Measurements from ENCODE around the gene ZMYND15.

ZMYND15 gene

DNA sequence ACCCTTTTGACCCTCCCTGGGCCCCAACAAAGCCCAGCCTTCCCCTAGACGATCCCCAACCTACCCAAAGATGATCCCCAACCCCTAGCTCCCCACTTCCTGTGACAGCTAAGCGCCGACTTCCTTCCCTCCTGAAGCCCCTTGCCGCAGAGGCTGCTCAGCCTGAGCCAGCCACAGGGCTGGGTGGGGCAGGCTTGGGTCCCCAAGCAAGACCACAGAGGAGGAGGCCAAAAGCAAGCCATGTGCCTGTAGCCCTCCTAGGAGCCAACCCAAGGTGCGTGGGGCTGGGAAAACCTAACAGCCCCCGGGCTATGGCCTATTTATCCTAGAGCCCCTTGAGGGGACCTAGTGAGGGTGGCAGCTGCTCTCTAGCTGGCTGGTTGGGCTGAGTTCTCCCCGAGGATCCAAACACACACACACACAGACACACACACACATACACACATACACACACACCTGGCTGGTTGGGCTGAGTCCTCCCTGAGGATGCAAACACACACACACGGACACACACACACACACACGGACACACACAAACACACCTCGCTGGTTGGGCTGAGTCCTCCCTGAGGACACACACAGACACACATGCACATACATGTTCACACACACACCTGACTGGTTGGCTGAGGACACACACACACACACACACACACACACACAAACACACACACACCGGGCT is 24.4 kb upstream of the ZMYND15 start:
- no peak for DNase-seq (ENCODE audit: low read depth, low spot score)

DNA sequence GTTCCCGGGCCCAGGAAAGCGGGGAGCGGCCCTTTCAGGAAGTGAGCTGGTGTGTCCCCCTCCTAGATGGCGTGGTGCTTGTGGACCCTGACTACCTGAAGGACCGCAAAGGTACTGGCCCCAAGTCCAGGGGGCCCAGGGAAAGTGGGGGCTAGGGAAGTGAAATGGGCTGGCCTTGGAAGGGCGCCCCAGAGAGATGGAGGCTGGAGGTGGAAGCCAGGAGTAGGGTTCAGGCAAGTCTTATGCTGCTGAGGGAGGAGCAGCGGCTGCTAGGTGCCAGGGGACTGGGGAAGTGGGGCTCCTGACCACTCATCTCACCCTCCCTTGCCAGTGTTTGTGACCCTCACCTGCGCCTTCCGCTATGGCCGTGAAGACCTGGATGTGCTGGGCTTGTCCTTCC is 23.6 kb upstream of the ZMYND15 start:
- no peak for DNase-seq (ENCODE audit: low read depth, low spot score)

DNA sequence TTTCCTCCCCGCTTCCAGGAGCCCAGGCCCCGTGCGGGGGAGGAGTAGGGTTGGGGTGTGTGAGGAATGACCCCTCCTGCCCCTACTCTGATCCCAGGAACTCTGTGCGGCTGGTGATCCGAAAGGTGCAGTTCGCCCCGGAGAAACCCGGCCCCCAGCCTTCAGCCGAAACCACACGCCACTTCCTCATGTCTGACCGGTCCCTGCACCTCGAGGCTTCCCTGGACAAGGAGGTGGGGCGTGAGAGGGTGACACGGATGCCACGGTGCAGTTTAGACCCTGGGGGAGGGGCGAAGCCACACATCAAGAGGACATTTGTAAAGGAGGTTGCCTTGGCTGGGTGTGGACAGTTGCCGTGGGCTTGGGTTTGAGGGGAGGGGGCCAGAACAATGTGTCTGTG is 21.8 kb upstream of the ZMYND15 start:
- DNase-seq (ENCODE audit: low read depth, low spot score), result no peak

DNA sequence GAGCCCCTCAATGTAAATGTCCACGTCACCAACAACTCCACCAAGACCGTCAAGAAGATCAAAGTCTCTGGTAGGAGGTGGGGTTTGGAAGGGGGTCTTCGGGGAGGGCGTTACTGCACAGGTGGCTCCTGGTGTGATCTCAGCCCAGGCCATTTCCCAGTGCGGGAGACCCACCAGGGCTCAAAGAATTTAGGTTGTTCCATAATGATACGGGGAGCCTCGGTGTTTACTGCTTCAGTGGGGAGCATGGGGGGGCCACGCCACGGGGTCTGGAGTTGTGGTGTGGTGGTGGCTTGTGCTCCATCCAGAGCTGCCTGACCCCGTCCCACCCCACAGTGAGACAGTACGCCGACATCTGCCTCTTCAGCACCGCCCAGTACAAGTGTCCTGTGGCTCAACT is 21.4 kb upstream of the ZMYND15 start:
- no peak for DNase-seq (ENCODE audit: low read depth, low spot score)

DNA sequence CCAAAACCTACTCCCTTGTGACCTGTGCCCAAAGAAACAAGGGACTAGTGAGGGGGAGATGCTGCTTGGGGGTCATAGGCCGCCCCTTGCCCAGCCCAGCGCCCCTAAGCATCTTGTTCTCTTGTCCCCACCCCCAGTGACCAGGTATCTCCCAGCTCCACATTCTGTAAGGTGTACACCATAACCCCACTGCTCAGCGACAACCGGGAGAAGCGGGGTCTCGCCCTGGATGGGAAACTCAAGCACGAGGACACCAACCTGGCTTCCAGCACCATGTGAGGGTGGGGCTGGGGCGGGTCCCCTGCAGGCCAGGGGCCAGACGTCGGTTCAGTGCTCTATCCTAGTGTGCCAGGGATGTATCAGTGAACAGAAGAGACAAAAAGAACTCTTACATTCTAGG is 20.5 kb upstream of the ZMYND15 start:
- DNase-seq (ENCODE audit: low read depth, low spot score), result no peak

DNA sequence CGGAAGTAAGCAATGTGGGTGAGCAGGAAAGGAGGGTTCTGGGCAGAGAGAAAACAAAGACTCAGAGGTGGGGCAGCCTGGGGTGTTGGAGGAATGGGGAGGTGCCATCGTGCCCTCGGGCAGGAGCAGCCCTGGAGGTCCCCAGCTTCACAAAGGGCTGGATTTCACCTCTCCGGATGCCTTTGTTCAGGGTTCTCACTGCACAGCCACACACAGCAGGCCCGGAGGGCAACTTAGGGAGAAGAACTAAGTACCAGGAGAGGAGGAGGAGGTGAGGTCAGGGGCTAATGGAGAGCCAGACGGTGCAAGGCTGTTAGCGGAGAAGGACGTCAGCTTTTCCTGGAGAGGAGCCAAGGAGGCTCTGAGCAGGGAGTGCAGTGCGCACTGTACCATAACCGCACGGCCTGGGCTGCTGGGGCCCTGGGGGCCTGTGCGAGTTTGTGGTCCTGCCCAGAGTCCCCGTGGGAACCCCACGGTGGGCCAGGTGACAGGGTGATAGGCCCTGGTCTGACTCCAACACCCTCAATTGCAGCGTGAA is 19.9 kb upstream of the ZMYND15 start:
- no peak for DNase-seq (ENCODE audit: low read depth, low spot score)

DNA sequence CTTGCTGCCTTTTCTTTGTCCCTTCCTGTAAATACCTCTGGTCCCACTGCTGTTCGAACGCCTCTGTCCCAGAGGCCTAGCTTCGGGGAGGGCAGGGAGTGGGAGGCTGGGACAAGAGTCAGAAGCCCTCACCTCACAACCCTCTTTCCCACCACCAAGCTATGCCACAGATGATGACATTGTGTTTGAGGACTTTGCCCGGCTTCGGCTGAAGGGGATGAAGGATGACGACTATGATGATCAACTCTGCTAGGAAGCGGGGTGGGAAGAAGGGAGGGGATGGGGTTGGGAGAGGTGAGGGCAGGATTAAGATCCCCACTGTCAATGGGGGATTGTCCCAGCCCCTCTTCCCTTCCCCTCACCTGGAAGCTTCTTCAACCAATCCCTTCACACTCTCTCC is 18.8 kb upstream of the ZMYND15 start:
- no peak for DNase-seq (ENCODE audit: low read depth, low spot score)

DNA sequence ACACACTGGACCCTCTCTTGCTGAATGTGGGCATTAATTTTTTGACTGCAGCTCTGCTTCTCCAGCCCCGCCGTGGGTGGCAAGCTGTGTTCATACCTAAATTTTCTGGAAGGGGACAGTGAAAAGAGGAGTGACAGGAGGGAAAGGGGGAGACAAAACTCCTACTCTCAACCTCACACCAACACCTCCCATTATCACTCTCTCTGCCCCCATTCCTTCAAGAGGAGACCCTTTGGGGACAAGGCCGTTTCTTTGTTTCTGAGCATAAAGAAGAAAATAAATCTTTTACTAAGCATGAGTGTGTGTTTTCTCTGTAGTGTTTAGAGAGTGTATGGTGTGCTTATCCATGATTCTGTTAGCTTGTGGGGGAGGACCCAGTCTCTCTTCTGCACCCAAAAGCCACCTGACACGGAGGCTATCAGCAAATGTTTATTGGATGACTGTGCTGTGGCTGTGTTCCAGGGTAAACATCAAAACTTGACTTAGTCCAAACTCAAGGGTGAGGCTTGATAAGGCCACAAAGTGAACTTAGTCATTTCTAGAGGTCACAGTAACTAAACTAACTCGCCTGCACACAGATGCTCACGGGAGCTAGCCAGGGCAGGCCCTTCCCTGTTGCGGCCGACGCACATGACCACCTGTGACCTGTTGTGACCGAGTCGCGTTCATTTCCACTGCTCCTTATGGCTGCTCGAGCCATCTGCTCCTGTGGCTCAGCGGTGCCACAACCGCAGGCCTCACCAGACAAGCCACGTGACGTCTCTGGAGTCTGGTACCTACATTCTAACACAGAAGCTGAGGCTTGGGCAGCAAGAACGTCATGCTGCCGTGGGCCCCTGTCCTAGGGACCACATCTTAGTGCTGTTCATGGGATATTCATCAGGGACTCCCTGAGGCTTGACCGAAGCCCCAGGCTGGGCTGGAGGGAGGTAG is 18.2 kb upstream of the ZMYND15 start:
- no peak for DNase-seq (ENCODE audit: low read depth, low spot score)

DNA sequence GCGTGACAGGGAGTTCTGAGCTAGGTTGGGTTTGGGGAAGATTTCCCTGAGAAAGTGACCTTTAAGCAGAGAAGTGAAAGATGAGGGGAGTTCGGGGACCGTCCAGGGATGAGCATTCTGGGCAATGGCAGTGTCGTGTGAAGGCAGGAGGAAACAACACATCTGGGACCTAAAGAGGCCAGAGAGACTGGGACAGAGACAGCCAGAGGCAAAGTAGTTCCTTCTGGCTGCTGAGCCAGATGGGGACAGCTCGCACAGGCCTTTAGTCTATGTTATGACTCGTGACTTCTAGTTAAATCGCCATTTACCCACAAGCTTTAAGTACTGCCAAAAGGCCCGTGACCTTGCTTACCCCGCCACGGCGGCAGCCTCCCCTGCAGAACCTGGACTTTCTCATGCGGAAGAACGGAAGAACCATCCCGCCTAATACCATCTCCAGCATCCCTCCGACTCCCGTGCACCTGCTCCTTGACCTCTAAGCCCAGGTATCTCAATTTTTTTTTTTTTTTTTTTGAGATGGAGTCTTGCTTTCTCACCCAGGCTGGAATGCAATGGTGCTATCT is 16.9 kb upstream of the ZMYND15 start:
- no peak for DNase-seq (ENCODE audit: low read depth, low spot score)

DNA sequence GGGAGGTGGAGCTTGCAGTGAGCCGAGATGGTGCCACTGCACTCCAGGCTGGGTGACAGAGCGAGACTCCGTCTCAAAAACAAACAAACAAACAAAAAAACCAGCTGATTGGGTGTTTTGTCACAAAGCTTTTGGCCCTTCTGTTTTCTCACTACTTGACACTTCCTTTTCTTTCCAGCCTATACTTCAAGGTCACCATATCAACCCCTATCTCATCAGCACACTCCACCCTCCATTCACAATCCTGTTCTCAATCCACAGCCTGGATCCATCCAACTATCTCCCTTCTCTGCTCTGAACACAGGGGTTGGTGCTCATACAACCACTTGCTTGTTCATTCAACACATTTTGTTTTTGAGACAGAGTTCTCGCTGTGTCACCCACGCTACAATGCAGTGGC is 15.0 kb upstream of the ZMYND15 start:
- DNase-seq (ENCODE audit: low read depth, low spot score), result no peak

DNA sequence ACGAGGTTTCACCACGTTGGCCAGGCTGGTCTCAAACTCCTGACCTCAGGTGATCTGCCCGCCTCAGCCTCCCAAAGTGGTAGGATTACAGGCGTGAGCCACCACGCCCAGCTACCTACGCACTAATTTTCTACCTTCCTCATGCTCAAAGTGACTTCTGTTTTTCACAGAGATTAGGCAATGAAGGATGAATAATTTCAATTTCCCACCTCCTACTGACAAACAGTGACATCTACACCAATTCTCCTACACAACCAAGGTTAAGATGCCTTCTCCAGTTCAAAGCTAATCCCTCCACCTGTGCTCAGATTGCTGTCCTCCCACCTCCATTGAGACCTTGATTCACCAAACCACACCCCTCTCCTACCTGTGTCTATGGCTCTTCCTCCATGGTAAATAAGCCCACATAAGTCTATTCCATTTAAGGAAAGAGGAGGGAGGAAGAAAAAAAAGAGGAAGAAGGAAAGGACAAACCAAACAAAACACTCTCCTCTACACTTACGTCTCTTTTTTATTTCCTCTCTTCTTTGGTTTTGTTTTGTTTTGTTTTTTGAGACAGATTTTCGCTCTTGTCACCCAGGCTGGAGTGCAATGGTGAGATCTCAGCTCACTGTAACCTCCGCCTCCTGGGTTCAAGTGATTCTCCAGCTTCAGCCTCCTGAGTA is 13.9 kb upstream of the ZMYND15 start:
- DNase-seq (ENCODE audit: low read depth, low spot score), result no peak

DNA sequence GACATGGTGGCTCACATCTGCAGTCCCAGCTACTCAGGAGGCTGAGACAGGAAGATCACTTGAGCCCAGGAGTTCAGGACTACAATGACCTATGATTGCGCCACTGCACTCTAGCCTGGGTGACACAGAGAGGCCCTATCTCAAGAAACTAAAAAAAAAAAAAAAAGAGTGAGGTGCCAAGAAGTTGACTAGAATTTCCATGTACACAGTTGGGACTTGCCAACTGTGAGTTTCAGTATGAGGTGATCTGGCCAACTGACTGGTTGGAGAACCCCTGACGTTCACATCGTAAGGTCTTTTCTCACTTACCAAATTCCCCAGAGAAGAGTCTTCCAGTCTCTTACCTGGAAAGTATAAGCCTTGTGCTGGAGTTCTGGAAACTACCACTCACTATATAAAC is 11.5 kb upstream of the ZMYND15 start:
- no peak for DNase-seq (ENCODE audit: low read depth, low spot score)

DNA sequence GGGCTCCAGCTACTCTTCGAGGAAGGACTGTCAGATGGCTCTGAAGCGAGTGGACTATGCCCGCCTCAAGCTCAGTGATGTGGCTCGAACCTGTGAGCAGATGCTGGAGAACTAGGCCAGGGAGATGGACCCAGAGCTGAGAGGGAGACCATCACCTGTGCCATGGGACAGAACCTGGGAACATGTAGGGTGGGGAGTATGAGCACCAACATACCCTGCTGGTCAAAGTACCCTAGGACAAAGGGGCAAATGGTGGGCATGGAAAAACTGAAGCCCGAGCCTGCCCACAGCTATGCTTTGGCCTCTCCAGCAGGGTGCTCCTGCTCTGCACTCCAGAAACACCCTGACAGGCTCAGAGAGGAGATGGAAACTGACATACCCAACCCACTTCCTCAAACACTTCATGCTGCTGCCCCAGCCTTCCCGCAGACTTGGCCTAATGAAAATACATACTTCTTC is 6.5 kb upstream of the ZMYND15 start:
- DNase-seq (ENCODE audit: low read depth, low spot score), result no peak

DNA sequence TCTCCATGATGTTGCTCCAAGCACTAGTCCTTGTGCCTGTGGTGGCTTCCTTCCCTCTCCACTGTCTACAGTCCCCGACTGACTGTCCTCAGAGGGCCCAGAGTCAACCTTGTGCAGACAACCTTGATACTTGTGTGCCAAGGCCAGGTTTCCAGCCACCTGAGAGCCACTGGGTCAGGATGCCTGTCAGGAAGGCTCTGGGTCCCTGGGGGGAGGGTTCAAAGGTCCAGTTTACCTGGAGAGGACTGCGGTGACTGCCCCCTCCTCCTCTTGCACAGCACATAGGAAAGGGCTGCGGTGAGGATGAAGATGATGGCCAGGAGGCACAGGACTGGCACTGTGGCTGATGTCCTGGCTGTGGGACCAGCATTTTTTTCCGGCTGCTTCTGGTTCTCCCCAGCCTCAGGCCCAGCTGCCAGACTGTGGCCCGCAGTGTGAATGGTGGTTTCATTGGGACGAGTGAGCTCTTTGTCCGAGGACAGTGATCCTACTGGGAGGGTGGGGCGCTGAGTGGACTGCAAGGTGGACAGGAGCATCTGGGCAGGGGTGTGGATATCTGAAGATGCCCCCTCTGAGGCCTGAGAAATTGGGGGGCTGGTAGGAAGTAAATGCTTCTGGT is 4.7 kb upstream of the ZMYND15 start:
- DNase-seq (ENCODE audit: low read depth, low spot score), result no peak

DNA sequence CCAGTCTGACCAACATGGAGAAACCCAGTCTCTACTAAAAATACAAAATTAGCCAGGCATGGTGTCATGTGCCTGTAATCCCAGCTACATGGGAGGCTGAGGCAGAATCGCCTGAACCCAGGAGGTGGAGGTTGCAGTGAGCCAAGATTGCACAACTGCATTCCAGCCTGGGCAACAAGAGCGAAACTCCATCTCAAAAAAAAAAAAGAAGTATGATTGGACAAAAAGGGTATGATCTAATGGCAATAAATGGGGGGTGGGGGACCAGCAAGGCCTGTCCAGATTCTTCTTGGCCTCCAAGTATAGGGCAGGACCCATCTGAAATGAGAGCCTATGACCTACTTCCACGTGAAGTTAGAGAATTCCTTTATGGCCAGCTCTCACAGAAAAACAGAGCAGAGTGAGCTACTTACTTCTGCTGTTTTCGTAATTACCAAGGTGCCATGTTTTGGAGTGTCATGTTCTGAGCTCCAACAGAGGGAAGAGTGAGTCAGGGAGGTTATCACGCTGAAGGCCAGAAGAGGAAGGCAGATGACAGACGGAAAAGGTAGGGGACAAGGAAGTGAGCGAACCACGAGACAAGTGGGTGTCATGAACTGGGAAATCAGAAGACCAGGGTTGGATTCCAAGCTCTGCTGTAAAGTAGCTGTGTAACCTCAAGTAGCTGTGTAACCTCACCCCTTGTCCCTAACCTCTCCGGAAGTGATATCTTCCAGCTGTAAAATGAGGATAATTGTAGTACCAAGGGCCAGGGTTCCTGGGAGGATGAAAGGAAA is 3.6 kb upstream of the ZMYND15 start:
- no peak for DNase-seq (ENCODE audit: low read depth, low spot score)

DNA sequence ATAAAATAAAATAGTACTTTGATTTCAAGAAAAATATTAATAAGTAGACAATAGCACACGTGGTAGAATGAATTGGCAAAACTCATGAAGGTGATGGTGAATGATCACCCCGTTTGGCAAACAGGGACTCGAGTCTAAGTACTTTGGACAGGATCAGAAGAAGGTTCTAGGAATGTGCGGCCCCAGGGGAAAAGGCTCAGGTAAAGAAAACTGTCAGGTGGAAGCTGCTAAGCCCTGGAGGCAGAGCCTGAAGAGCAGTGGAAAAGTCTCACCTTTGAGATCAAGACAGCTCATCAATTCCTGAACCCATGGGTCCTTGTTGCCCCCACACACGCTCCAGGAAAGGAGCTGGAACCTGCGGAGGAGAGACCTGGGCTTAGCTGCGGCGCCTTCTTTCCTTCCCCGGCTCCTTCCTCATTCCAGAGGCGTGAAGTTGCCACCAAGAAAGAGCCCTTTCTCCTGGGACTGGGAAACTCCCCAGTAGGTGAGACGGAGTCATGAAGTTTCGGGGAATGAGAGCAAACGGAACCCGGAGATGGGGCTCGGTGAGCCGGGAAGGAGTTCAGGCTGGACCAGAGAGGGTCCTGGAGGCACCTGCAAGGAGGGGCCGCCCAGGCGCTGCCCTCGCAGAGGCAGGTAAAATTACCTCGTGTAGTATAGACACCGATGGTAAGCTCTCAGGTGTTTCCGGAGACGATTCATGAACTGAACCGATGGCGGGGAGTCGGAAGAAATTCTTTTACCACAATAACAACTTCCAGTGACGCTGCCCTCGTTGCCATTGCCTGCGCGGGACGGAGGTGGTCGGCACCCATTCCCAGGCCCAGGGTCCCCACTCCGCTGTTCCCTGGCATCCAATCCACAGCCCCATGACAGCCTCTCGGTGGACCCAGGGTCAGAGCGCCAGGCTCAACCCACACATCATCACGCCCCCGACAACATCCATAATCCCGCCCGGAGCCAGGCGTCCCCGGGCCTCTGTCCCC is 1.2 kb upstream of the ZMYND15 start:
- no peak for DNase-seq (ENCODE audit: low read depth, low spot score)

DNA sequence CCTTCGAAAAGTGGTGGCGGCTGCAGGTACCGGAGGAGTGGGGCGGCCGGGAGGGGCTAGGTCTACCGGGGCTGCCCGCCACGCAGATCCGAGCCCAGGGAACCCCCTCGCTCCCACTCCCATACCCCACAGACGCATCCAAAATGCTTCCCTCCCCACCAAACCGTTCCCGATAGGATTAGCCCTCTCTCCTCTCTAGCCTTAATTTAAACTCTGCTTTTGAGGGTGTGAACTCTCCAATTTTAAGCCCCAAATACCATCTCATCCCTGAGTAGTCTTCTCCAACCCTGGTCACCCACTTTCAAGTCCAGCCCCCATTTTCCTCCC is 355 bp downstream of the ZMYND15 start:
- DNase-seq (ENCODE audit: low read depth, low spot score), result no peak

DNA sequence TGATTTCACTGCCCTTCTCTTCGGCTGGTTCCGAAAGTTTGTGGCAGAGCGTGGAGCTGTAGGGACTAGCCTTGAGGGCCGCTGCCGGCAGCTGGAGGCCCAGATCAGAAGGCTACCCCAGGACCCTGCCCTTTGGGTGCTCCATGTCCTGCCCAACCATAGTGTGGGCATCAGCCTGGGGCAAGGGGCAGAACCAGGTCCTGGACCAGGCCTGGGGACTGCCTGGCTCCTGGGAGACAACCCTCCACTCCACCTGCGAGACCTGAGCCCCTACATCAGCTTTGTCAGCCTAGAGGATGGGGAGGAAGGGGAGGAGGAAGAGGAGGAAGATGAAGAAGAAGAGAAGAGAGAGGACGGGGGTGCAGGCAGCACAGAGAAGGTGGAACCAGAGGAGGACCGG is 951 bp downstream of the ZMYND15 start:
- DNase-seq (ENCODE audit: low read depth, low spot score), result no peak

DNA sequence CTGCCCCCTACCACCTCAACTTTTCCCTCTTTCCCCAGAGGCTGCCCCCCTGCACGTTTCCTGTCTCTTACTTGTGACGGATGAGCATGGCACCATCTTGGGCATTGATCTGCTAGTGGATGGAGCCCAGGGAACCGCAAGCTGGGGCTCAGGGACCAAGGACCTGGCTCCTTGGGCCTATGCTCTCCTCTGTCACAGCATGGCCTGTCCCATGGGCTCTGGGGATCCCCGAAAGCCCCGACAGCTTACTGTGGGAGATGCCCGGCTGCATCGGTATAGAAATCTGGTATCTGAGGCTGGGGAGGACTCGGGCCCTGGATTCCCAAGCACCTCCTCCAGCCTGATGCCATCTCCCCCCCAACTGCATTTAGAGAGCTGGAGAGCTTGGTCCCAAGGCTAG is 1.9 kb downstream of the ZMYND15 start:
- DNase-seq (ENCODE audit: low read depth, low spot score), result no peak

DNA sequence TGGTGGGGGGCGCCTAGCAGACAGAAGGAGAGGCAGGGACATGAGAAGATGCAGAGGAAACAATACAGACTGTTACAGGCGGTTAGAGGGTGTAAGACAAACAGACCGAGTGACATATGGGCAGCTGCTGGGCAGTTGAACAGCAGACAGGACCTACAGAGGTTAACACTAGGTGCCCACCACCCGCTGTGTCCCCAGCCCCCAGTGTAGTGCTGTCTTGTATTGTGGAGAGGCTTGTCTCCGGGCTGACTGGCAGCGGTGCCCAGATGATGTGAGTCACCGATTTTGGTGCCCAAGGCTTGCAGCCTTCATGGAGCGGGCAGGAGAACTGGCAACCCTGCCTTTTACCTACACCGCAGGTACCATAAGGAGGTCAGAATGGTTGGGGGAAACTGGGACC is 2.5 kb downstream of the ZMYND15 start:
- DNase-seq (ENCODE audit: low read depth, low spot score), result no peak
